ENCODE results near the gene ARMH1.

- peak in 1 of 6 experiments; percentile 0 for TF ChIP-seq CTCF (IDR thresholded peaks at IDR 0.05)
- TF ChIP-seq POLR2A (IDR thresholded peaks at IDR 0.05), result no peak
- no peak for TF ChIP-seq POLR2AphosphoS5 (IDR thresholded peaks at IDR 0.05)
- no peak for TF ChIP-seq EP300 (IDR thresholded peaks at IDR 0.05)
These were observed 21.2 kb upstream of the ARMH1 start for GRCh38 chr1:44653107-44653964.
